GM19043 (cell line): ENCODE data around the gene CSRP1.
"Not testable (repeated sequence)": the region's sequence is repeated elsewhere in the genome, so short reads cannot be mapped to it uniquely, and the experiment has no call there.

Experiments used
- ATAC-seq: cut with Tn5 transposase; IDR thresholded peaks from one replicate; pipeline ENCODE4 v1.9.1; 2021; ENCODE audit warnings: low read depth; ENCODE audit not compliant: unreplicated experiment

Gene CSRP1

GRCh38 chr1:201499795-201500669, 6.9 kb downstream of the CSRP1 start:
- ATAC-seq: no peak

- no peak for ATAC-seq
Observed at GRCh38 chr1:201499191-201499590, 7.7 kb downstream of the CSRP1 start.

- ATAC-seq: no peak
Observed at GRCh38 chr1:201498621-201499020, 8.3 kb downstream of the CSRP1 start.

GRCh38 chr1:201497935-201498509, 8.9 kb downstream of the CSRP1 start:
- ATAC-seq: no peak

GRCh38 chr1:201496296-201496690, 10.6 kb downstream of the CSRP1 start:
- no peak for ATAC-seq

GRCh38 chr1:201495551-201496295, 11.2 kb downstream of the CSRP1 start:
- ATAC-seq: no peak

GRCh38 chr1:201493757-201494617, 12.9 kb downstream of the CSRP1 start:
- no peak for ATAC-seq

GRCh38 chr1:201493026-201493656, 13.8 kb downstream of the CSRP1 start:
- not testable (repeated sequence) for ATAC-seq

GRCh38 chr1:201491896-201492511, 14.9 kb downstream of the CSRP1 start:
- no peak for ATAC-seq

GRCh38 chr1:201490708-201491131, 16.2 kb downstream of the CSRP1 start:
- ATAC-seq: no peak

- ATAC-seq: no peak
Observed at GRCh38 chr1:201489643-201490261, 17.2 kb downstream of the CSRP1 start.

GRCh38 chr1:201488830-201489589, 17.9 kb downstream of the CSRP1 start:
- ATAC-seq: no peak

GRCh38 chr1:201487742-201488141, 19.2 kb downstream of the CSRP1 start:
- no peak for ATAC-seq

GRCh38 chr1:201486187-201486586, 20.7 kb downstream of the CSRP1 start:
- no peak for ATAC-seq

- ATAC-seq: no peak
Observed at GRCh38 chr1:201485184-201485774, 21.6 kb downstream of the CSRP1 start.

- ATAC-seq: no peak
Observed at GRCh38 chr1:201483373-201483949, 23.5 kb downstream of the CSRP1 start.

- no peak for ATAC-seq
Observed at GRCh38 chr1:201482755-201483154, 24.2 kb downstream of the CSRP1 start.
